ENCODE data around the gene C1GALT1C1L. TPM values are rescaled to one million over a fixed set of nuclear protein-coding genes. Genes with fewer than 3 reads are reported as not detected.

The C1GALT1C1L gene
- 1.1 and 3.3 TPM in 2 replicates for total RNA-seq (2014; rRNA removed; shearing (Covaris generic))

GRCh38 chr2:43676322-43677050 is at the start of gene C1GALT1C1L:
TSS of gene C1GALT1C1L (minus strand) at chr2:43676429. CDS start at chr2:43676322, 107 bp downstream.

GRCh38 chr2:43637030-43637803 is 39.0 kb downstream of the C1GALT1C1L start, which contains the start of gene PLEKHH2:
TSS of gene PLEKHH2 (plus strand) at chr2:43637260. CDS start at chr2:43644674, 7,414 bp downstream.

Other genes with a start within 250 kb of the C1GALT1C1L start
- gene THADA, start 80.4 kb downstream of the C1GALT1C1L start, total RNA-seq (2014; rRNA removed; shearing (Covaris generic)): 38.1 and 72.4 TPM in 2 replicates
- gene PLEKHH2, start 39.2 kb downstream of the C1GALT1C1L start, total RNA-seq (2014; rRNA removed; shearing (Covaris generic)): 3.5 and 3.6 TPM in 2 replicates
- 17.2 and 29.1 TPM in 2 replicates for gene DYNC2LI1, start 97.6 kb upstream of the C1GALT1C1L start, total RNA-seq (2014; rRNA removed; shearing (Covaris generic))
- not detected in 2 replicates for gene ABCG5, start 162.4 kb upstream of the C1GALT1C1L start, total RNA-seq (2014; rRNA removed; shearing (Covaris generic))
- not detected in 2 replicates for gene ABCG8, start 162.5 kb upstream of the C1GALT1C1L start, total RNA-seq (2014; rRNA removed; shearing (Covaris generic))